Activated CD4-positive, alpha-beta T cell treated with anti-CD3 and anti-CD28 coated beads, Interleukin-2, amount 10 ng/mL, durations not matched to agents 24 days and 14 days (primary cell): Measurements from ENCODE around the gene PWWP2A. TPM values are rescaled to one million over a fixed set of nuclear protein-coding genes. Genes with fewer than 3 reads are reported as not detected.
"Not testable (repeated sequence)": the region's sequence is repeated elsewhere in the genome, so short reads cannot be mapped to it uniquely, and the experiment has no call there.

Experiments
- DNase-seq: peaks from one replicate; pipeline ENCODE4 v3.0.0; 2022
- H3K27ac Mint-ChIP-seq: one replicate; pipeline ENCODE4 v1.8.0; 2022; ENCODE audit warnings: mild to moderate bottlenecking, mixed read lengths
- H3K27me3 Mint-ChIP-seq: one replicate; pipeline ENCODE4 v1.8.0; 2022; ENCODE audit warnings: mixed read lengths
- H3K36me3 Mint-ChIP-seq: one replicate; pipeline ENCODE4 v1.8.0; 2022; ENCODE audit warnings: low read depth, mild to moderate bottlenecking, mixed read lengths
- H3K4me1 Mint-ChIP-seq: one replicate; pipeline ENCODE4 v1.8.0; 2021; ENCODE audit warnings: mixed read lengths
- H3K4me3 Mint-ChIP-seq: one replicate; pipeline ENCODE4 v1.8.0; 2022; ENCODE audit warnings: mild to moderate bottlenecking, moderate library complexity, mixed read lengths
- H3K9me3 Mint-ChIP-seq: one replicate; pipeline ENCODE4 v1.8.0; 2021; ENCODE audit warnings: mixed read lengths
- intact Hi-C: fragments of 100-400 bp; cut with micrococcal nuclease; formaldehyde crosslinking; loops from one replicate; pipeline ENCODE4 v1.15.1; 2023
- total RNA-seq: library from RNA; stranded (reverse); gene quantifications from 2 replicates; pipeline ENCODE4 v1.2.3, GENCODE V29; 2022

Gene PWWP2A
- total RNA-seq, 1 donor from 2014 or later = 26.1 TPM

GRCh38 chr5:160152901-160153300 is 33.7 kb upstream of the PWWP2A start:
- Mint-ChIP-seq H3K4me3 (no peak overlapping the region), H3K27ac (no peak overlapping the region), H3K4me1 (peaks cover 4% of the 10 kb centered on the region), H3K36me3 (no peaks in the 10 kb centered on the region), H3K9me3 (no peaks in the 10 kb centered on the region), H3K27me3 (peaks cover 5% of the 10 kb centered on the region)
- intact Hi-C loops = no loop called here
- no peak for DNase-seq

- Mint-ChIP-seq H3K4me3 (no peak overlapping the region), H3K9me3 (no peaks in the 10 kb centered on the region), H3K4me1 (peaks cover 4% of the 10 kb centered on the region), H3K27me3 (peaks cover 5% of the 10 kb centered on the region), H3K36me3 (no peaks in the 10 kb centered on the region), H3K27ac (no peak overlapping the region)
- intact Hi-C loops = no loop called here
- no peak for DNase-seq
These were observed 33.0 kb upstream of the PWWP2A start for GRCh38 chr5:160152287-160152686.

- Mint-ChIP-seq H3K36me3 (no peaks in the 10 kb centered on the region), H3K27me3 (peaks cover 6% of the 10 kb centered on the region), H3K4me1 (peaks cover 7% of the 10 kb centered on the region), H3K4me3 (no peak overlapping the region), H3K27ac (no peak overlapping the region), H3K9me3 (no peaks in the 10 kb centered on the region)
- intact Hi-C loops = no loop called here
- DNase-seq = no peak
These were observed 31.8 kb upstream of the PWWP2A start for GRCh38 chr5:160151017-160151416.

GRCh38 chr5:160150381-160150780 is 31.1 kb upstream of the PWWP2A start:
- Mint-ChIP-seq H3K27ac (no peak overlapping the region), H3K9me3 (no peaks in the 10 kb centered on the region), H3K4me3 (no peak overlapping the region), H3K27me3 (peaks cover 6% of the 10 kb centered on the region), H3K4me1 (peaks cover 7% of the 10 kb centered on the region), H3K36me3 (no peaks in the 10 kb centered on the region)
- no peak for DNase-seq
- intact Hi-C loops = no loop called here

GRCh38 chr5:160144436-160144835 is 25.2 kb upstream of the PWWP2A start:
- intact Hi-C loops, DNase-seq, H3K9me3 Mint-ChIP-seq, H3K4me1 Mint-ChIP-seq, H3K4me3 Mint-ChIP-seq, H3K27ac Mint-ChIP-seq, H3K36me3 Mint-ChIP-seq, H3K27me3 Mint-ChIP-seq: not testable (repeated sequence)

- intact Hi-C loops = no loop called here
- Mint-ChIP-seq H3K27me3 (no peaks in the 10 kb centered on the region), H3K27ac (no peak overlapping the region), H3K36me3 (no peaks in the 10 kb centered on the region), H3K4me1 (no peaks in the 10 kb centered on the region), H3K4me3 (no peak overlapping the region), H3K9me3 (no peaks in the 10 kb centered on the region)
- no peak for DNase-seq
These were observed 15.1 kb upstream of the PWWP2A start for GRCh38 chr5:160134332-160134731.

GRCh38 chr5:160133918-160134304 is 14.7 kb upstream of the PWWP2A start:
- H3K9me3 Mint-ChIP-seq = no peaks in the 10 kb centered on the region
- DNase-seq = no peak
- intact Hi-C loops = no loop called here
- no peaks in the 10 kb centered on the region for H3K4me1 Mint-ChIP-seq
- no peaks in the 10 kb centered on the region for H3K36me3 Mint-ChIP-seq
- H3K27ac Mint-ChIP-seq = no peak overlapping the region
- H3K27me3 Mint-ChIP-seq = no peaks in the 10 kb centered on the region
- H3K4me3 Mint-ChIP-seq = no peak overlapping the region

- intact Hi-C loops = no loop called here
- Mint-ChIP-seq H3K9me3 (no peaks in the 10 kb centered on the region), H3K27ac (no peak overlapping the region), H3K4me3 (no peak overlapping the region), H3K4me1 (no peaks in the 10 kb centered on the region), H3K27me3 (no peaks in the 10 kb centered on the region), H3K36me3 (no peaks in the 10 kb centered on the region)
- no peak for DNase-seq
These were observed 14.0 kb upstream of the PWWP2A start for GRCh38 chr5:160133071-160133917.

- intact Hi-C loops = no loop called here
- H3K27ac Mint-ChIP-seq = no peak overlapping the region
- no peaks in the 10 kb centered on the region for H3K9me3 Mint-ChIP-seq
- no peak overlapping the region for H3K4me3 Mint-ChIP-seq
- H3K36me3 Mint-ChIP-seq = no peaks in the 10 kb centered on the region
- no peak for DNase-seq
- no peaks in the 10 kb centered on the region for H3K4me1 Mint-ChIP-seq
- H3K27me3 Mint-ChIP-seq = no peaks in the 10 kb centered on the region
These were observed 10.6 kb upstream of the PWWP2A start for GRCh38 chr5:160129841-160130240.

- H3K4me3 Mint-ChIP-seq = no peak overlapping the region
- no peak for DNase-seq
- no peaks in the 10 kb centered on the region for H3K27me3 Mint-ChIP-seq
- intact Hi-C loops = no loop called here
- H3K9me3 Mint-ChIP-seq = no peaks in the 10 kb centered on the region
- H3K36me3 Mint-ChIP-seq = no peaks in the 10 kb centered on the region
- H3K4me1 Mint-ChIP-seq = no peaks in the 10 kb centered on the region
- no peak overlapping the region for H3K27ac Mint-ChIP-seq
These were observed 9.4 kb upstream of the PWWP2A start for GRCh38 chr5:160128632-160129031.

GRCh38 chr5:160119905-160120266 is 636 bp upstream of the PWWP2A start:
- H3K27me3 Mint-ChIP-seq = peaks cover 11% of the 10 kb centered on the region
- H3K27ac Mint-ChIP-seq = peak overlapping the region; percentile 96
- no peak for DNase-seq
- intact Hi-C loops = loop anchor here (1.0 to 10.0 kb wide), 7 partner anchors 77 to 911 kb away; partner anchors contain the start of genes RNF145, SLU7 and TTC1
- H3K4me3 Mint-ChIP-seq = peak overlapping the region; percentile 91
- peaks cover 14% of the 10 kb centered on the region for H3K4me1 Mint-ChIP-seq
- no peaks in the 10 kb centered on the region for H3K9me3 Mint-ChIP-seq
- H3K36me3 Mint-ChIP-seq = peaks cover 17% of the 10 kb centered on the region

- Mint-ChIP-seq H3K4me1 (peaks cover 14% of the 10 kb centered on the region), H3K36me3 (peaks cover 26% of the 10 kb centered on the region), H3K9me3 (no peaks in the 10 kb centered on the region), H3K27ac (peak overlapping the region; percentile 65), H3K4me3 (peak overlapping the region; percentile 80), H3K27me3 (peaks cover 11% of the 10 kb centered on the region)
- DNase-seq = peak; percentile 88
- intact Hi-C loops = loop anchor here (1.0 to 10.0 kb wide), 7 partner anchors 79 to 910 kb away; partner anchors contain the start of genes RNF145, SLU7 and TTC1
These were observed 705 bp downstream of the PWWP2A start for GRCh38 chr5:160118349-160119141.

GRCh38 chr5:160116991-160117390 is 2.3 kb downstream of the PWWP2A start:
- Mint-ChIP-seq H3K27ac (no peak overlapping the region), H3K9me3 (no peaks in the 10 kb centered on the region), H3K27me3 (no peaks in the 10 kb centered on the region), H3K36me3 (peaks cover 39% of the 10 kb centered on the region), H3K4me3 (no peak overlapping the region), H3K4me1 (peaks cover 16% of the 10 kb centered on the region)
- DNase-seq = no peak
- intact Hi-C loops = loop anchor here (5.0 to 10.0 kb wide), 3 partner anchors 80 to 702 kb away; no protein-coding TSS in a partner anchor

- DNase-seq = no peak
- Mint-ChIP-seq H3K36me3 (peaks cover 37% of the 10 kb centered on the region), H3K27ac (no peak overlapping the region), H3K9me3 (no peaks in the 10 kb centered on the region), H3K4me1 (peaks cover 8% of the 10 kb centered on the region), H3K27me3 (no peaks in the 10 kb centered on the region), H3K4me3 (no peak overlapping the region)
- intact Hi-C loops = no loop called here
These were observed 11.1 kb downstream of the PWWP2A start for GRCh38 chr5:160108124-160108523.
